HG02571 (cell line): ENCODE measurements around the gene STOX2.

Experiments
- ATAC-seq: cut with Tn5 transposase; IDR thresholded peaks from one replicate; pipeline ENCODE4 v1.9.1; 2021; ENCODE audit warnings: mild to moderate bottlenecking, moderate library complexity; ENCODE audit not compliant: unreplicated experiment

STOX2 gene

DNA sequence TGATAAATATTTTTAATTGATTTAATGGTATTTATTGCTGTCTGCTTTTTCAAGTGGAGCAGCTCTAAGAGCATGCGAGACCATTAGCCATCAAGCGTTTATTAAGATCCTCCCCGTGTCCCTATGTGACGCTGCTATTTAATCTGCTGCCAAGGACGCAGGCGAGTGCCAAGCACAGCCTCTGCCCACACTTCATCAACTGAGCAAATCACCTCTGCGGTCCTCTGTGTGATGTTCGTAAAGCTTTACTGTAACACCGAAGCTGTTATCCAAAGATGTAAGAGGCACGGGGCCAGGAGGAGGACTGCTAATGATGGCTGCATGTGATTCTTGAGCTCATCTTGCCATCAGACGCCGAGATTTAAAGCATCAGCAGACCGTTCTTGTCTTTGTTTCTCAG is 79.5 kb downstream of the STOX2 start:
- ATAC-seq, result no peak

DNA sequence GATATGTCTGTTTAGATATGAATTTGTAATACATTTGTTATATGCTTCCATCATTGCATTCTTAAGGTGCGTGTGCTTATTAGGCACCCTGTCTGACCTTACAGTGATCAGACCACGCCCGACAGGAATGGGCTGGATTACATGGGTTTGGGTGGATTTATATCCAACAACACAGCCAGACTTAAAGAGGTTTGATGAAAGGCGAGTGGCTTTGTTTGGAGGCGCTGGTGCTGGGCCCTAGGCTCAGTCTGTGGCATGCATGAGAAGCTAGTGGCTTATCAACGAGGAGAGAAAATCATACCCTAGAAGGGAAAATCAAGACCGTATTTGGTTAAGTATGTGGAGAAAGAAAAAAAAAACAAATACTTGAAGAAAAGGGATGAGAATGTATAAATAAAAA is 80.7 kb downstream of the STOX2 start:
- ATAC-seq, result no peak

DNA sequence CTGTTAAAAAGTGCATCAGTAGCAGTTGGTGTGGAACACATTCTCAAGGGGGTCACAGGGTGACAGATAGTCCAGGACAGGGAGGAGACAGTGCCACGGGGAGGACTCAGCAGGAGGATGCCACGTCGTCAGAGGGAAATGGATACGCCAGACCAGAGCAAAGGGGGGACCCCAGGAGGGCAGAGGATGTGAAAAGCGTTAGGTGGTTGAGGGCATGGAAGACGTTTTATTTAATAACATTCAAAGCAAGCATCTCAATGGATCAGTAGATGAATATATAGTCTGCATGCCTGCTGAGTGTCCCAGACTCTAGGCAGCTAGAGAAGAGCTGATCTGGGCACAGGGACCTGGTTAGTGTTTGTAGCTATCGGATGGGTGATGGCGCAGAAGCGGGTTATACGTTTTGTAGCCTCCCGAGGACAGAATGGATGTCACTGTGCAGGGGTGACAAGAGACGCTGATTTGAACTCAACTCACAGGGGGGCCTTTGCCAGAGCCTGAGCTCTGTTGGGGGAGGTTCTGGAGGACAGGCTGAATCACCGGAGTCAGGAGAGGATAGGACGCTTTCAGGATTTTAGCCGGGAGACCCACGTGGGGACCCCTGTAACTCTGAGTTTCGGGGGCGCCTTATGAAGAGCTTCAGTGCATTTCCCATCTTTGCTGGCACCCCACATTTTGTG is 81.3 kb downstream of the STOX2 start:
- ATAC-seq, result no peak

DNA sequence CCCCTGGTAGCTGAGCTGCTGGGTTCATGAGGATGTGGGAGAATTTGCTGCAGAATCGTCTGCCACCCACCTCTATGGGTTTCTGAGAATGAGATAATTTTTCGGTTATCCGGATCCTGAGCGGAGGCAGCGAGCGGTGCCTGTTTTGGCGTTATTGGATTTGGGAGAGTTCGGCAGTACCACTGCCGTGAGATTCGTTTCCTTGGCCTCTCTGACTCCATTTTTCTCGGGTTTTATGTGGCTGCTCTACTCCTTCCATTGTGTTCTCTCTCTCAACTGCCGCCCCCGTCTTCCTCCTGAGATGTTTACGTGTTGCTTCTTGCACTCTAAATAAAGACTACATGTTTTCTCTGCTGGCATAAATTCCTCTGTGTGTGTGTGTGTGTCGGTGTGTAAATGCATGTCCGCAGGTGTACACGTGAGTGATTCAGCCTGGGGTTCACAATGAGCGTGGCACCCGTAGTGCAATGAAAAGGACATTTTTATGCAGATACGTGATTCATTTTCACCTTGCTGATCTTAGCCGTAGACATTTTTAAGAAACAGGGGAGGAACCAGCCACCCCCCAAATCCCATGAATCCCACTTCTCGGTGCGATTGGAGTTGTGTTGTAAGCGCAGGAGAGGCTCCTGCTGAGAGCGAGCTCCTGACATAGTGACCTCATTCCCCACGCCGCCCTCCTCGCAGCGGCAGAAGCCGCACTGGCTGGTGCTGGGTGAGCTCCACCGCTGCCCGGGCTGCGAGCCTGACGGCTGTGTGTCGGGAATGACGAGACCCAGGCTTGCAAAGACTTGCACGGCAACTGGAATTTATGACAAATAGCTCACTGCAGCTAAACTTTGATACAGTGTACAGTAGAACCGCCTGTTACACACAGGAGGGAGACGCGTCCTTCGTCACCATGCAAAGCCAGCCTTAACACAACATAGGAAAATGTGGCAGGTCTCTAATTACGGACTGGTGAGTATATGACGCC is 82.2 kb downstream of the STOX2 start:
- ATAC-seq, result no peak

DNA sequence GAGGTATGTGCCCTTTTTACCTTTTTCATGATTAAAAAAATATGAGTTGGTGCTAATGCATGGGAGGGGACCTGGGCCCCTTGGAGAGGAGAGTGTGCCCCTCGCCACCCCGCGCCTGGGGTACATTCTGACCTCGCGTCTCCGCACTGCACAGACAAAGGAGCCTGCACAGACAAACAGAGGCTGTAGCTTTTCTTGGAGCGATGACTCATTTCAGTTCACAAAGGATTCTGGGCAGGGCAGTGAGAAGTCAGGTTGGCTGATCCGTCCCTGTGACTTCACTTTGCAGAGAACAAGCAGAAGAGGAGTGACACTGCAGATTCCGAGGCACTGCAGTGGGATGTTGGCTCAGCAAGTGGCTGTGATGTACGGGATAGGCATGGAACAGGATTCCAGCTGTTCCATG is 82.9 kb downstream of the STOX2 start:
- ATAC-seq, result no peak

DNA sequence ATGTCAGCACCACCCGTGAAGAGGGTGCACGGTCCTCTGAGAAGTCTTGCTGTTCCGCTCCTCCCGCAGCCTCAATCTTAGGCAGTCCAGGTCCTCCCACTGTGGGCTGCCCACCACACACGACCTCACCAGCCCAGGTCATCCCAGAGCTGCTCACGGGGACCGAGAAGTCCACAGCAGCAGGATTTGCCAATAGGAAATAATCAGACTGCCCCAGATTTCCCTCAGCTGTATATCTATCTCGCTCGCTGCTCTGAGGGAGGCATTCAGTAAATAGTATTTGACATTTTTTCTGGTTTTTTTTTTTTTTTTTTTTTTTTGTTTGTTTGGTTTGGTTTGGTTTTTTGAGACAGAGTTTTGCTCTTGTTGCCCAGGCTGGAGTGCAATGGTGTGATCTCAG is 83.8 kb downstream of the STOX2 start:
- ATAC-seq, result no peak

DNA sequence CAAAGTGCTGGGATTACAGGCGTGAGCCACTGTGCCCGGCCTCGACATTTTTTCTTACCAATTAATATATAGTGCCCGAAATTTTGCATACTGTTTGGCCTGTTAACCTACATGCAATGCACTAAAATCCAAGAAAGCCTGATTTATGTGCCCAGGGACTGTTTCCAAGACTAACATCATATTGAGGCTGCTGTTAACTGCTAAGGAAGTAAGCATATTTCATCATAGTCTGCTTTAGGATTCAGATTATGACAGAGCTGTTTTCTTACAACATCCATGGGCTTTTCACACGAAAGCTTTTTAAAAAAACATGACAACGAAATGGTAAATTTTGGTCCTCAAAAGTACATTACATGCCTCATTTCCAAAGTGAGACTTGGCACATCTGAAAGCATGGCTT is 84.4 kb downstream of the STOX2 start:
- ATAC-seq, result no peak

DNA sequence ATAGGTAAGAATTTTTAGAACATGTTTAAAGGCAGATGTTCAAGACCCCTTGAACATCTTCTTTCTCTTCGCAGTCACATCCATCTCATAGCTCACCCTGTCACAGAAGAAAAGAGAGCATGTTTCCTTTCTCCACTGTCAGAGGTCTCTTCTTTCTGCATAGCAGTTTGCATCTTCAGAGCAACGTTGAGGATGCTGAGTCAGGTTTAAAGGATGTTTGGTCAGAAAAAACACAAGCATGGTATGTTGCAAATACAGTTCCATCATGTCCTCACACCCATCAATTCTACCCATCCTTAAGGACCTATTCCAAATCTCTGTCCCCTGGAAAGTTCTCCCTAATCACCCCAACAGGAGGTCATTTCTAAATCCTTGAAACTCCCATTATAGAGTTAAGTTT is 84.8 kb downstream of the STOX2 start:
- ATAC-seq, result no peak

DNA sequence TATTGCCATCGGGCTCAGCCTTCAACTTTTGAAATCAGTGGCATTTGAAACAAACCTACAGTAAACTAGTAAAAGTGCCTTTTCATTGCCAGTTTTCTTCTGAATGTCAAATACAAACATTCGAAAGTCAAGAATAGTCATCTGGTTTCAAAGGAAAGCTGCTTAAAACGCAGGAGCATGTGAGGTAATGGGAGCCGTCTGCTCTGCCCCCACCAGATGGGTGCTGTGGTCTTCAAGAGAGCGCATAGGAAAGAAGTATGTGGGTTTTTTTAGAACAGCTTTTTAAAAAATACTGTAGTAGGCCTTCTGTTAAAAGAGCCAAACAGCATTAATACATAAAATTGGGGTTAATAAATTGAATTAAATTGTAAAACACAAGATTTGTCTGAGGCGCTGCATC is 88.6 kb downstream of the STOX2 start:
- ATAC-seq, result no peak

DNA sequence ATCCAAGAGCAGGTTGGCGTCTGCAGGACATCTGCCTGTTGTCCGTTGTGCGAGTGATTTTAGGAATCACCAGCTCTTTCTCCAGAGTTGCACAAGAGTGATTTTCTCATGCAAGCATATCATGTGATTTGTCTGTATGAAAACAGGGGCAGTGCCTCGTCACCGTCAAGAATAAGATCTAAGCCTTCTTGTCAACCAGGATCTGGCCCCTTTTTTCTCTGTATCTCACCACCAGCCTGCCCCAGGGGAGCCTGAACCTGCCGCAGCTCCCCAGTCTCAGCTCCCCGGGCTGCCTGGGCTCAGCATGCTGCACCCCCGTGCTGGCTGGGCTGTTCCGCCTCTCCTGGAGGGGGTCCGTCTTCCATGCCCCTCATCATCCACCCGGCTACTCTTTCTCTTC is 90.5 kb downstream of the STOX2 start:
- no peak for ATAC-seq

DNA sequence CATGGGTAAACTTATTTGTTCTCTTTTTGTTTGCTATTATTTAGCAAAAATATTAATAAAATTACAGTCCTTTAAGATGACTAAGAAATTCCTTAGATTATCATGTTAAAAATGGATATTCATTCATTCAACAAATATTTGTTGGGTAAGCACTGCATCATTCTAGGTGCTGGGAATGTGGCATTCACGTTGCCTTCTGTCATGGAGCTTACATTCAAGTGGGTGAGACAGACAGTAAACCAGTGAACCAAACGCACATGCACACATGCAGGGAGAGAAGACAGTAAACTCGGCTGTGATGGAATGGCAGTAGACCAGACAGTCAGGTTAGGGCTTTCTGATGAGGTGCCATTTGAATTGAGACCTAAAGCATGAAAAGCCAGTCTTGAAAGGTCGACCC is 91.8 kb downstream of the STOX2 start:
- no peak for ATAC-seq

DNA sequence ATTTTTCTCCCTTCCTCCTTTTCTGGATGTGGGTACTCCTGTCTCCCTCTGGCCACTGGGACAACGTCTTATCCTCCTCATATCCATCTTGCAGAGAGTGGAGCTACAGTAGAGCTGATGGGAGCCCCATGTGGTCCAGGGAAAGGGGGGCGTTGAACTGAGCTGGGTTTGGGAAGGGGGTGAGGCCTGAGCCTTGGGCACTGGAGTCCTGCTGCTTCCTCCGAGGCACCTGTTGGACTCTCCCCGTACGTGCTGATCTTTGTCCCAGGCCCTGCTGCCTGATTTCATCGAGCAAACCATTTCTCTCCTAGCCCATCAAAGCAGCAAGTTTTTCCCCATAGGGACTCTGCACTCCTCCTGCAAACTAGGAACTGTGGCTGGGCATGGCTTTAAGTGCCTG is 94.3 kb downstream of the STOX2 start:
- ATAC-seq, result no peak

DNA sequence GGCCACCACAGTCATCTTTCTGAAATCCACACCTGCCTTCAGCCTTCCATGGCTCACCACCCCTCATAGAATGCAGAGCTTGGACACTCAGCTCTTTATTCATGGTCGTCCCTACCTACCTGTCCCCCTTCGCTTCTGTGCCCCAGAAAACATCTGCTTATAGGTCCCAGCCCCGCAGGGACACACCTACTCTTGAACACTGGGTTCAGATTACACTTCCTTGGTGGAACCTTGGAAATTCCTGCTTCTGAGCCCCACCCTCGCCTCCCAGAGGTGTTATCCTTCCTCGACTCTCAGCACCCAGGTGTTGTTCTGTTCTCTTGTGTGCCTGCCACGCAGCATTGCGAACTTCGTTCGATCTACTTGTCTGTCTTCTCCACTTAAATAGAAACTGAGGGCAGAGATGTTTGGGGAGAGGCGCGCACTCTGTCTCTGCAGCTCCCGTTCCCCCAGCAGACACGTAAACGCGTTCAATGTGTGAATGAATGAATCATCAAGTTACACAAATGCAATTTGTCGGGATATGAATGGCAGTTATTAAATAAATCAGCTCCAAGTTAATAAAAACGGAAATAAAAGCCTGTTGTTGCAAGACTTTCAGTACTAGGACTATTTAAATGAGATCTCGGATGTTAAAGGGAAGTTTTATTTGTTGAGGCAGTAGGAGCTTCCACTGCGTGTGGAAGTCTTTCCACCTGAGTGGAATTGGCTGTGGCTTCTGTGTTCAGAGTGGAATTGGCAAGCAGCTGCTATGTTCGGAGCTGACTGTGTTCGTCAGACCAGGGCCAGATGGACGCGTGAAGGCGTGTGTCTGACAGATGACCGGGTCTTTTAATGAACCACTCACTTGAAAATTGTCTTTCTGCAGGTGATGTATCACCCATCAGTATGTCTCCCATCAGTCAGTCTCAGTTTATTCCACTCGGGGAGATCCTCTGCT is 95.6 kb downstream of the STOX2 start:
- no peak for ATAC-seq

DNA sequence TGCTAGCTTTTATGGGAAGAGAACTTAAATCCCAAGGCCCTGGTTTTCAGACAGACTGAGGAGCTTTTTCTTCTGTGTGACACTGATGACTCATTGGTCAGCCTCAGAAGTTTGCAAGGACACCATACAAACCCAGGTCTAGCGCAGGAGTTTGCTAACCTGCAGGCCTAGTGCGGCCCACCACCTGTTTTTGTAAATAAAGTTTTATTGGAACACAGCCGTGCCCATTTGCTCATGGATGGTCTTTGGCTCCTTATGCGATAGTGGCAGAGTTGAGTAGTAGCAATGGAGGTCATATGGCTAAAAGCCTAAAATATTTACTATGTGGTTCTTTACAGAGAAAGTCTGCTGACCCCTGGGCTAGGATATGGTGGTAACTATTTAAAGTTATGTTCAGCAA is 98.3 kb downstream of the STOX2 start:
- no peak for ATAC-seq

DNA sequence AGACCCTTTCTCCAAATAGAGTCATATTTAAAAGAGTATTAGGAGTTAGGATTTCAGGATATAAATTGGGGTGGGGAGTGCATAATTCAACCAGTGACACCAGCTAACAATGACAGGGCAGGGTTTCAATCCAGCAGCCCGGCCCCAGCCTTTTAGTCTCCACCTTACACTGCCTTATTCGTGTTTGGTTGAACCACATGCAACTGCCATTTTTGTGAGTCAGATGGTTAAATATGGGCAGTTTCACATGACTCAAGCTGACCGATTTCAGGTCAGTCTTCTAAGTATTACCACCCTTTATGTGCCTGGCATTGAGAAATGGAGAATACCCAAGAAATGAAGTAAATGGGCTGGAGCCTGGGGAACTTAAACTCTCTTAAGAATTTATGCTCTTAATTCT is 102.8 kb downstream of the STOX2 start:
- ATAC-seq, result no peak

DNA sequence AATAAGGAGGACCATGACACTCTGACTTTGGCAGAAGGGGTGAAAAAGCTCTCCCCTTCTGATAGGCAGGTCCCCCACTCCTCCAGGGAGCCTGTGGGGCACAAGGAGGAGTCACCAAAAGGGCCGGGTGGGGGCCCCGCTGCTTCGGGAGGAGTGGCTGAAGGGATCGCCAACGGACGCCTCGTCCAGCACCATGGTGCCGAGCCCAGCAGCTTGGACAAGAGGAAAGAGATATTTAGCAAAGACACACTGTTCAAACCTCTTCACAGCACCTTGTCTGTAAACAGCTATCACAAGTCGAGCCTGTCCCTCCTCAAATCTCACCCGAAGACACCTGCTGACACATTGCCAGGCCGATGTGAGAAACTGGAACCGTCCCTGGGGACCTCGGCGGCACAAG is 105.6 kb downstream of the STOX2 start:
- no peak for ATAC-seq

DNA sequence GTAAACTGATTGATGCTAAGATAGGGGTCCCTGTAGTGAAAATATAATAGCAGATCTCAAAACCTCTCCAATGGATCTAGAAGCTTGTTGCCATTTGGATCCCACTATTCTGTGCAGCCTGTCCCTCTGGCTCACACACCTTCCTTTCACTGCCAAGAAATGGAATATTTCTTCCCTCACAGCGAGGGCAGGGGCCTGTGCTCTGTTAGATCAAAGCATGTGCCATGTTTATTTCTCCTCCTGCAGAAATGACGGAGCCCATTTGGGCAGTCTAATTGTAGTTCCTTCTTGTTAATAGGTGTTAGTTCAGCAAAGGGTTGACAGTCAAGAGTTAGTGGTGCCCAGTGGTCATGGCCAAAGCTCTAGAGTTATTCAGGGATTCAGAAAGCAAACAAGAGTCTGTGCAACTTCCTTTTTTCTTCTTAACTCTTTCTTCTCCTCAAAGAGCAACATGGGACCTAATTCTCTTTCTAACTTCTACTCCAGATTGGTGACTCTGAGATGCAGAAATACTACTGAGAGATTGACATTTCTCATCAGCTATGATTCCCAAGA is 106.8 kb downstream of the STOX2 start:
- no peak for ATAC-seq

DNA sequence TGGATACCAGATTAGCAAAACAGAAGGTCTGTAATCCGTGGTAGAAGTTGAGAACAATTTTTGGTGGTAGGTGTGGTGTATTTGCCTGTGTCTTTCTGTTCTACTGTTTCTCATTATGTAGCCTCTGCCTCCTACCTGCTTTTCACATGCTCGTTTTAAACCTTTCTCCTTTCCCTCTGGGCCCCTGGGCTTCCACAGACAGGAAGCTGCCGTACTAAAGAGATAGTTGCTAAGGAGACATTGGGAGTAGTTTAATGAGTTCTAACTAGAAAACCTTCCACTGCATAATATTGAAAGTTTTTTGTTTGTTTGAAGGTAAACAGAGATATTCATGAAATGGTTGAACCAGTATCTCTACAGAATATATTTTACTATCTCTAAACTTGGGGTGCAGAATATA is 107.8 kb downstream of the STOX2 start:
- ATAC-seq, result no peak

DNA sequence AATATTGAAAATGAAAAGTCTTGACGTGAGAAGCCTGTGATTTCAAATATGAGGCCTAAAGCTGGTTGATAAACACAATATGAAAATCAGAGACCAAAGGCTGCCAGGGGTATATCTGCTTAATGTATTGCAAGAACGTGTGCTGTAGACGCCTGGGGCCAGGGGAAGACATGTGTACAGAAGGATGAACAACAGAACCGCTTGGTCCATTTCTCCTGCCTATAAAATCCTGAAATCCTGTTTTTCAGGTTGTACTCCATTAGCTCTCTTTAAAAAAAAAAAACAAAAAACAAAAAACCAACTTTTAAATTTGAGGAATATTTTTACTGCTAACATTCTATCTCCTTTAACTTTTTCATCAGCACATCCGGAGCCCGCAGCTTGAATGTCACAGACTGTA is 109.2 kb downstream of the STOX2 start:
- ATAC-seq, result no peak

DNA sequence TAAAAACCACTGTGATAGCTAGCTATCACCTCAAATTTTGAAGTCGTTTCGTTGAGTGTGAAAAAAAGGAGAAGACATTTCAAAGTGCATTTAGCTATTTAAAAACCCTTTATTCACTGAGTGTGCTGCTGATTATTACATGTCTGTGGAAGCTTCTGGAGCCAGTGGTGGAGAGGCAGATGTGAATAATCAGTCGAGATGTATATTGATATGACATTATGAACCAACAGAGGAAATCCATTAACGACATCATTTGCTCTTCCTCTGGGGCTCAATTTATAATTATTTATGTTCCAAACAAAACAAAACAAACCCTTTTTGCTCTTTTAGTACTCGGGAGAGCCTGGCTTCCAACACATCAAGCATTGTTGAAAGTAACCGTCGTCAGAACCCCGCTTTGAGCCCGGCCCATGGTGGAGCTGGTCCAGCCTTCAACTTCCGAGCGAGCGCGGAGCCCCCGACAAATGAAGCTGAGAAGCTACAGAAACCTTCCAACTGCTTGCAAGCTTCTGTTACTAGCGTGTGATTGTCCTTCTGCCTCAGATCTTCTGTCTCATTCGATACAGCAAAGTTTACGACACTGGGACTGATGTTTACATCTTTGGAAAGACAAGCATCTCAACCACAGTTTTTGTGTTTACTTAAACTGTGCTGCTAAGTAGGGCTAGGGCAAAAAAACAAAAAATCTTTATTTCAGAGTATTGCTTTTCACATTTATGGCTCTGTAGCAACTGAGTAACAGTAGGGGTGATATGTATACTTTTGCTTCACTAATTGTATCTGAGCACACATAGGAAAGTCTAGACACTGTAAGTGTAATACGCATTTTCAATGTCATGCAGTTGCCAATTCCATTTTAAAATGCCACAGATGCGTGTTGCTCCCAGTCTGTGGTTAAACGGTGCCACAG is 111.9 kb downstream of the STOX2 start:
- no peak for ATAC-seq
